Measurements from ENCODE around the gene IGFL4.

- TF ChIP-seq POLR2AphosphoS5 (IDR thresholded peaks at IDR 0.05) (no peak), POLR2A (IDR thresholded peaks at IDR 0.05) (no peak)
Measured at GRCh38 chr19:46000491-46001246, 40.1 kb downstream of the IGFL4 start.

Data from stomach (tissue), 4 donors.